Peyer's patch (tissue), 4 donors: Measurements from ENCODE around the gene KDELR3. TPM values are rescaled to one million over a fixed set of nuclear protein-coding genes. Genes with fewer than 3 reads are reported as not detected.

Source experiments
- DNase-seq, 3 donors: peaks; one replicate each; pipeline ENCODE4 v3.0.0-alpha.2; 2017 to 2019
- H3K27ac ChIP-seq, 4 donors: fragments of 200-600 bp; sonication (generic); one replicate each; pipeline ENCODE4 v1.5.1; 2016 to 2019
- H3K27me3 ChIP-seq, 2 donors: fragments of 200-600 bp; sonication (generic); one replicate each; pipeline ENCODE4 v1.5.1; 2019
- H3K36me3 ChIP-seq, 3 donors: fragments of 200-600 bp; sonication (generic); one replicate each; pipeline ENCODE4 v1.5.1; 2016 to 2019
- H3K4me1 ChIP-seq, 4 donors: fragments of 200-600 bp; sonication (generic); one replicate each; pipeline ENCODE4 v1.5.1; 2016 to 2019
- H3K4me3 ChIP-seq, 4 donors: fragments of 200-600 bp; sonication (generic); 1 replicate in 3 of 4; 2 replicates in 1 of 4; pipeline ENCODE4 v1.5.1; 2016 to 2019; ENCODE audit warnings: mild to moderate bottlenecking in 1 of 4
- H3K9me3 ChIP-seq, 4 donors: fragments of 200-600 bp; sonication (generic); one replicate each; pipeline ENCODE4 v1.5.1; 2016 to 2019; ENCODE audit warnings: mild to moderate bottlenecking in 1 of 4
- CTCF ChIP-seq, 6 experiments: fragments of 450-650 bp in 4 of 6; fragments of 200-600 bp in 2 of 6; sonication (generic) in 1 of 6; IDR thresholded peaks; one replicate each; pipeline ENCODE4 v1.5.1; 2017 to 2019; ENCODE audit warnings: antibody characterized with exemption in 6 of 6, mild to moderate bottlenecking in 3 of 6, moderate library complexity in 1 of 6
- POLR2A ChIP-seq, 2 donors: fragments of 450-650 bp; IDR thresholded peaks; one replicate each; pipeline ENCODE4 v1.5.1; 2017; ENCODE audit warnings: antibody characterized with exemption in 2 of 2, mild to moderate bottlenecking in 2 of 2, moderate library complexity in 2 of 2
- total RNA-seq, 4 donors: library from RNA; depleted of rRNA; stranded (reverse); fragments of >200 nt; gene quantifications; one replicate each; pipeline ENCODE4 v1.1.0, GENCODE V29; 2016

The KDELR3 gene
- 10 to 100 TPM in 3 of 4 donors, 1 to 10 TPM in 1; 2.5 to 20.0 (median 16.6) TPM for total RNA-seq

GRCh38 chr22:38467904-38468442 is at the start of gene KDELR3:
KDELR3 (plus strand) TSS chr22:38468096; CDS start chr22:38468234, 138 bp downstream.
- H3K36me3 ChIP-seq: no peaks in the 10 kb centered on the region
- H3K4me1 ChIP-seq: peaks cover 0 to 22% (median 3%) of the 10 kb centered on the region in 4 donors
- H3K9me3 ChIP-seq: no peaks in the 10 kb centered on the region
- DNase-seq: peak in 2 of 3 donors; percentile 78 to 83
- H3K4me3 ChIP-seq: peak within 1 kb of the TSS; percentile 36 to 66 (median 58)
- H3K27me3 ChIP-seq: no peaks in the 10 kb centered on the region
- TF ChIP-seq CTCF (IDR thresholded peaks at IDR 0.05) (peak in 1 of 6 experiments; percentile 17), POLR2A (IDR thresholded peaks at IDR 0.05) (peak; percentile 41 to 57)
- H3K27ac ChIP-seq: peak within 1 kb of the TSS in 2 of 4 donors; percentile 29 to 52

GRCh38 chr22:38418589-38418988 is 49.3 kb upstream of the KDELR3 start:
- no peak overlapping the region for H3K4me3 ChIP-seq
- H3K27ac ChIP-seq: no peak overlapping the region
- peaks cover 0 to 9% (median 1%) of the 10 kb centered on the region in 4 donors for H3K4me1 ChIP-seq
- TF ChIP-seq POLR2A (IDR thresholded peaks at IDR 0.05) (no peak), CTCF (IDR thresholded peaks at IDR 0.05) (no peak)
- DNase-seq: no peak
- no peaks in the 10 kb centered on the region for H3K9me3 ChIP-seq
- no peaks in the 10 kb centered on the region for H3K36me3 ChIP-seq
- H3K27me3 ChIP-seq: no peaks in the 10 kb centered on the region

- Histone ChIP-seq H3K27me3 (no peaks in the 10 kb centered on the region), H3K36me3 (no peaks in the 10 kb centered on the region), H3K4me1 (peaks cover 0 to 11% (median 3%) of the 10 kb centered on the region in 4 donors), H3K9me3 (no peaks in the 10 kb centered on the region), H3K27ac (no peak overlapping the region), H3K4me3 (no peak overlapping the region)
- DNase-seq: no peak
- no peak for TF ChIP-seq CTCF (IDR thresholded peaks at IDR 0.05)
- no peak for TF ChIP-seq POLR2A (IDR thresholded peaks at IDR 0.05)
These were observed 48.6 kb upstream of the KDELR3 start for GRCh38 chr22:38419121-38419857.

GRCh38 chr22:38419858-38420160 is 48.1 kb upstream of the KDELR3 start:
- Histone ChIP-seq H3K27ac (no peak overlapping the region), H3K4me3 (no peak overlapping the region), H3K36me3 (no peaks in the 10 kb centered on the region), H3K4me1 (peaks cover 0 to 11% (median 3%) of the 10 kb centered on the region in 4 donors), H3K27me3 (no peaks in the 10 kb centered on the region), H3K9me3 (no peaks in the 10 kb centered on the region)
- TF ChIP-seq POLR2A (IDR thresholded peaks at IDR 0.05): no peak
- TF ChIP-seq CTCF (IDR thresholded peaks at IDR 0.05): no peak
- no peak for DNase-seq

DNA sequence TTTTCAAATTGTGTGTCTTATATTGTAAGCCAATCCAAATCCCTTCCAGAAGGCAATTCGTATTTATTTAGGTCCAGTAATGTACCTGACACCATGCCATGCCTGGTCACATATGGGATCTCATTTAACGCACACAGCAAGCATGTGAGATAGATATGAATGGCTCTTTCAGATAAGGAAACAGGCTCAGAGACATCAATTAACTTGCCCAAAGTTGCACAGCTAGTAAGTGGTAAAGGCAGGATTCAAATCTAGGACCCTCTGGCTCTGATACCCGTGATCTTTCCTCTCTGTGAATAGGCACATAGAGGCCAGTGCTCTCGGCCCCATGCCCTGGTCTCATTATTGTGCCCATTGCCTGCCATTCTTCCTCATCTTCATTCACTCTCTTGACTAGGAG is 47.2 kb upstream of the KDELR3 start:
- TF ChIP-seq POLR2A (IDR thresholded peaks at IDR 0.05): no peak
- no peak for TF ChIP-seq CTCF (IDR thresholded peaks at IDR 0.05)
- no peaks in the 10 kb centered on the region for H3K27me3 ChIP-seq
- DNase-seq: no peak
- no peak overlapping the region for H3K4me3 ChIP-seq
- H3K4me1 ChIP-seq: peaks cover 0 to 11% (median 3%) of the 10 kb centered on the region in 4 donors
- no peaks in the 10 kb centered on the region for H3K36me3 ChIP-seq
- H3K27ac ChIP-seq: no peak overlapping the region
- H3K9me3 ChIP-seq: no peaks in the 10 kb centered on the region
